ENCODE data around the gene ADGRV1.

The ADGRV1 gene

GRCh38 chr5:91156242-91156641, 597.6 kb downstream of the ADGRV1 start:
- no peak for DNase-seq (ENCODE audit: low spot score)
- in situ Hi-C loops (cut with MboI; ENCODE audit: low sequenced_read_pairs, unreplicated experiment), result no loop called here
- TF ChIP-seq, protein P1, sequence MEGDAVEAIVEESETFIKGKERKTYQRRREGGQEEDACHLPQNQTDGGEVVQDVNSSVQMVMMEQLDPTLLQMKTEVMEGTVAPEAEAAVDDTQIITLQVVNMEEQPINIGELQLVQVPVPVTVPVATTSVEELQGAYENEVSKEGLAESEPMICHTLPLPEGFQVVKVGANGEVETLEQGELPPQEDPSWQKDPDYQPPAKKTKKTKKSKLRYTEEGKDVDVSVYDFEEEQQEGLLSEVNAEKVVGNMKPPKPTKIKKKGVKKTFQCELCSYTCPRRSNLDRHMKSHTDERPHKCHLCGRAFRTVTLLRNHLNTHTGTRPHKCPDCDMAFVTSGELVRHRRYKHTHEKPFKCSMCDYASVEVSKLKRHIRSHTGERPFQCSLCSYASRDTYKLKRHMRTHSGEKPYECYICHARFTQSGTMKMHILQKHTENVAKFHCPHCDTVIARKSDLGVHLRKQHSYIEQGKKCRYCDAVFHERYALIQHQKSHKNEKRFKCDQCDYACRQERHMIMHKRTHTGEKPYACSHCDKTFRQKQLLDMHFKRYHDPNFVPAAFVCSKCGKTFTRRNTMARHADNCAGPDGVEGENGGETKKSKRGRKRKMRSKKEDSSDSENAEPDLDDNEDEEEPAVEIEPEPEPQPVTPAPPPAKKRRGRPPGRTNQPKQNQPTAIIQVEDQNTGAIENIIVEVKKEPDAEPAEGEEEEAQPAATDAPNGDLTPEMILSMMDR (IDR thresholded peaks at IDR 0.05; ENCODE audit: borderline replicate concordance, control extremely low read depth, extremely low read depth, insufficient read depth, missing control alignments), result no peak

DNA sequence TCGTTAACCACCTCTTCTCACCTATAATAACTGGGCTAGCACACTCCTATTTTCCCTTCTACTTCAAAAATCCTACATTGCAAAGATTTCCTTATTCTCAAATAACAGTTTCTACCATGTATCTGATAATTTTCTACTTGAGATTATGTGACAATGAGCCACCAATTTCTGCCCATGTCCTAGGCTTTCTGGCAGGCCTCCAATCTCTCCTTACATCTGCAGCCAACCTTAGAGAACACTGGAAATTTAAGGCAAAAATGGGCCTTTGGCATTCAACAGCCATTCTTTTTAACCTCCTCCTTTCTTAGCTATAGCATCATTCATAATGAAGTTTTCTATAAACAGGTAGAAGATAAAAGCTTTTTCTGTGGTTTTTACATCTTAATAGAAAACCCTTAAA, 599.4 kb downstream of the ADGRV1 start:
- TF ChIP-seq, protein P1 (IDR thresholded peaks at IDR 0.05; ENCODE audit: borderline replicate concordance, control extremely low read depth, extremely low read depth, insufficient read depth, missing control alignments), result no peak
- in situ Hi-C loops (cut with MboI; ENCODE audit: low sequenced_read_pairs, unreplicated experiment), result no loop called here
- no peak for DNase-seq (ENCODE audit: low spot score)

DNA sequence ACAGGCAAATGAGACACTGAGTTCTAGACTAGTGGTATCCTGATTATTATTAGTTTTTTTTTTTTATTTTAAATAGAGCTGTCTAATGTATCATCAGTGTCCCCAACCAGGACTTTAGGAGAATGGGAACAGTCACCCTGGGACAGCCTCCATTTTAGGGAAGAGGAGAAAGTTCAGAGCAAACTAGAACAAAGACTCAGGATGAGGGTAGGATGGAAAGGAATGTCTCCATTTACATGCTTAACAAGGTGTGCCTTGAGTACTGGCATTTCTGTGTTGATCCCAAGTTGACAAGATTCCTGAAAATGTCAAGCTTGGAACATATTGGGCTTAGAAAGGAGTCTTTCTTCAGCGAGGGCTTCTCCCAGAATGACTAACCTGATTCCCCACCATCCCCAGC, 601.0 kb downstream of the ADGRV1 start:
- in situ Hi-C loops (cut with MboI; ENCODE audit: low sequenced_read_pairs, unreplicated experiment), result no loop called here
- DNase-seq (ENCODE audit: low spot score), result no peak
- TF ChIP-seq, protein P1 (IDR thresholded peaks at IDR 0.05; ENCODE audit: borderline replicate concordance, control extremely low read depth, extremely low read depth, insufficient read depth, missing control alignments), result no peak

- TF ChIP-seq, protein P1 (IDR thresholded peaks at IDR 0.05; ENCODE audit: borderline replicate concordance, control extremely low read depth, extremely low read depth, insufficient read depth, missing control alignments), result no peak
- in situ Hi-C loops (cut with MboI; ENCODE audit: low sequenced_read_pairs, unreplicated experiment), result no loop called here
- DNase-seq (ENCODE audit: low spot score), result no peak
These were observed 602.2 kb downstream of the ADGRV1 start for GRCh38 chr5:91160714-91161285.

GRCh38 chr5:91162534-91163381, 604.2 kb downstream of the ADGRV1 start:
- in situ Hi-C loops (cut with MboI; ENCODE audit: low sequenced_read_pairs, unreplicated experiment), result no loop called here
- TF ChIP-seq, protein P1 (IDR thresholded peaks at IDR 0.05; ENCODE audit: borderline replicate concordance, control extremely low read depth, extremely low read depth, insufficient read depth, missing control alignments), result no peak
- DNase-seq (ENCODE audit: low spot score), result peak; percentile 48

GRCh38 chr5:91164424-91164823, 605.8 kb downstream of the ADGRV1 start:
- in situ Hi-C loops (cut with MboI; ENCODE audit: low sequenced_read_pairs, unreplicated experiment), result no loop called here
- no peak for DNase-seq (ENCODE audit: low spot score)
- TF ChIP-seq, protein P1 (IDR thresholded peaks at IDR 0.05; ENCODE audit: borderline replicate concordance, control extremely low read depth, extremely low read depth, insufficient read depth, missing control alignments), result no peak

Data from GM13976 (cell line).